Measurements from ENCODE around the gene SBF2. TPM values are rescaled to one million over a fixed set of nuclear protein-coding genes. Genes with fewer than 3 reads are reported as not detected.

The SBF2 gene
- total and polyA plus RNA-seq, 2 of the 13 experiments (the other 11 are each of a cell fraction or from before 2014, with no cell fraction given): 24.0 to 45.8 TPM

- Histone ChIP-seq H3K36me3 (replicated peaks in 1 of 2; ENCODE audit: control insufficient read depth in 1 of 2, insufficient read depth in 2 of 2, low read length in 2 of 2) (no peaks in the 10 kb centered on the region; a peak in 1 of 5 replicates), H3K27ac (ENCODE audit: extremely low read length, insufficient read depth, low read length) (no peak overlapping the region), H3K4me3 (replicated peaks in 1 of 3; ENCODE audit: insufficient read depth in 1 of 3, low read depth in 2 of 3, low read length in 3 of 3) (no peak overlapping the region), H3K9me3 (ENCODE audit: low read length) (peaks cover 11% of the 10 kb centered on the region; the same call in 1 of the 2 replicates), H3K4me2 (ENCODE audit: low read depth, low read length) (no peak overlapping the region), H3K4me1 (ENCODE audit: insufficient read depth, low read length) (peaks cover 9% of the 10 kb centered on the region), H2AFZ (ENCODE audit: low read length) (no peak overlapping the region), H3K79me2 (ENCODE audit: insufficient read depth, low read length) (no peaks in the 10 kb centered on the region), H3K9ac (ENCODE audit: insufficient read depth, low read depth, low read length) (no peak overlapping the region), H3K27me3 (ENCODE audit: control insufficient read depth in 1 of 2, insufficient read depth in 2 of 2, low read length in 2 of 2) (no peaks in the 10 kb centered on the region), H4K20me1 (ENCODE audit: insufficient read depth, low read length) (no peaks in the 10 kb centered on the region; the same call in 1 of the 2 replicates)
- in situ Hi-C loops (cut with HindIII; ENCODE audit: extremely low pct_ligation_motif_present, low pct_unique_long_range_greater_than_20kb) (no loop called here), intact Hi-C loops (cut with micrococcal nuclease; ENCODE audit: unreplicated experiment) (no loop called here)
- TF ChIP-seq NFE2L2 (IDR thresholded peaks at IDR 0.05; ENCODE audit: low read length) (peak; percentile 79; the same call in 1 of the 2 replicates), RNF2 (conservative IDR thresholded peaks at IDR 0.05; ENCODE audit: low read depth) (no peak)
- ATAC-seq: no peak
- FAIRE-seq: no peak
- no peak for DNase-seq (ENCODE audit: low spot score)
- WGBS (ENCODE audit: low lambda C conversion rate): 96% methylated on average over 4 of the region's 4 CpGs
- POLR2A ChIA-PET: no interaction called here
- BruUV-seq (replicated peaks): no TSS peak
- CTCF ChIA-PET (ENCODE audit: low intra/inter-chr PET ratio, low total read pairs): no interaction called here
Measured at GRCh38 chr11:10095412-10096208, 198.4 kb downstream of the SBF2 start.

DNA sequence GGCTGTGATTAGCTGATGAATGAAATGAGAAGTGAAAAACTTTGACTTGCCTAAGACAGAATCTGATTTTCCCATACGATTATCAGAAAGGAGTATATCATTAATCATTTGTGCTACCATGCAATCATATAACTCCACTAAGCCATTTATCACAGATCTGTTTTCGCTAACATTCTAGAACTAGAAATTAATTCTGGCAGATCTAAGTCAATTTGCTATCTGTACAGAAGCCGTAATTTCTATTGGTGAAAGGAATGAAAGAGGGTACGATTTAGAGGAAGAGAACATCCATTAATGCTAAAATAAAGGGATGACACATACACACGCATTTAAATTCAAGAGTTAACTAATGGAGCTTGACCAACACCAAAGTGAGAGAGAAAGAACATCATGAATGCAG lies 201.6 kb downstream of the SBF2 start:
- Histone ChIP-seq H2AFZ (ENCODE audit: low read length) (no peak overlapping the region), H3K79me2 (ENCODE audit: insufficient read depth, low read length) (no peaks in the 10 kb centered on the region), H3K36me3 (replicated peaks in 1 of 2; ENCODE audit: control insufficient read depth in 1 of 2, insufficient read depth in 2 of 2, low read length in 2 of 2) (no peaks in the 10 kb centered on the region), H3K27me3 (ENCODE audit: control insufficient read depth in 1 of 2, insufficient read depth in 2 of 2, low read length in 2 of 2) (no peaks in the 10 kb centered on the region), H3K9ac (ENCODE audit: insufficient read depth, low read depth, low read length) (no peak overlapping the region), H3K9me3 (ENCODE audit: low read length) (no peaks in the 10 kb centered on the region), H4K20me1 (ENCODE audit: insufficient read depth, low read length) (no peaks in the 10 kb centered on the region; the same call in 1 of the 2 replicates), H3K4me1 (ENCODE audit: insufficient read depth, low read length) (peaks cover 12% of the 10 kb centered on the region), H3K27ac (ENCODE audit: extremely low read length, insufficient read depth, low read length) (no peak overlapping the region), H3K4me3 (replicated peaks in 1 of 3; ENCODE audit: insufficient read depth in 1 of 3, low read depth in 2 of 3, low read length in 3 of 3) (no peak overlapping the region), H3K4me2 (ENCODE audit: low read depth, low read length) (no peak overlapping the region)
- FAIRE-seq: no peak
- ChIA-PET CTCF (ENCODE audit: low intra/inter-chr PET ratio, low total read pairs) (no interaction called here), POLR2A (no interaction called here)
- in situ Hi-C loops (cut with HindIII; ENCODE audit: extremely low pct_ligation_motif_present, low pct_unique_long_range_greater_than_20kb) (no loop called here), intact Hi-C loops (cut with micrococcal nuclease; ENCODE audit: unreplicated experiment) (no loop called here)
- ATAC-seq: no peak
- no TSS peak for BruUV-seq (replicated peaks)
- no peak for TF ChIP-seq DPF2 (CRISPR knock-in tag; IDR thresholded peaks at IDR 0.05; ENCODE audit: borderline replicate concordance, low read depth)
- TF ChIP-seq NFAT5 (CRISPR knock-in tag; IDR thresholded peaks at IDR 0.05): no peak
- TF ChIP-seq, protein P1, sequence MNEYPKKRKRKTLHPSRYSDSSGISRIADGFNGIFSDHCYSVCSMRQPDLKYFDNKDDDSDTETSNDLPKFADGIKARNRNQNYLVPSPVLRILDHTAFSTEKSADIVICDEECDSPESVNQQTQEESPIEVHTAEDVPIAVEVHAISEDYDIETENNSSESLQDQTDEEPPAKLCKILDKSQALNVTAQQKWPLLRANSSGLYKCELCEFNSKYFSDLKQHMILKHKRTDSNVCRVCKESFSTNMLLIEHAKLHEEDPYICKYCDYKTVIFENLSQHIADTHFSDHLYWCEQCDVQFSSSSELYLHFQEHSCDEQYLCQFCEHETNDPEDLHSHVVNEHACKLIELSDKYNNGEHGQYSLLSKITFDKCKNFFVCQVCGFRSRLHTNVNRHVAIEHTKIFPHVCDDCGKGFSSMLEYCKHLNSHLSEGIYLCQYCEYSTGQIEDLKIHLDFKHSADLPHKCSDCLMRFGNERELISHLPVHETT (CRISPR knock-in tag; conservative IDR thresholded peaks at IDR 0.05): no peak
- WGBS (ENCODE audit: low lambda C conversion rate): 96% methylated on average over 5 of the region's 5 CpGs
- no peak for DNase-seq (ENCODE audit: low spot score)
